Superior temporal gyrus (tissue), 1 donor: ENCODE results near the gene GNB2.
"Not testable (repeated sequence)": the region's sequence is repeated elsewhere in the genome, so short reads cannot be mapped to it uniquely, and the experiment has no call there.

ENCODE experiments used
- DNase-seq: peaks from one replicate; pipeline ENCODE4 v3.0.0-alpha.2; 2016; ENCODE audit errors: extremely low spot score

The GNB2 gene

GRCh38 chr7:100662194-100662776, 11.3 kb upstream of the GNB2 start:
- DNase-seq = not testable (repeated sequence)

GRCh38 chr7:100665168-100665726, 8.3 kb upstream of the GNB2 start:
- no peak for DNase-seq

GRCh38 chr7:100667331-100668068, 6.0 kb upstream of the GNB2 start:
- DNase-seq = no peak

GRCh38 chr7:100668069-100668449, 5.5 kb upstream of the GNB2 start:
- no peak for DNase-seq

- not testable (repeated sequence) for DNase-seq
Measured at GRCh38 chr7:100669106-100669505, 4.4 kb upstream of the GNB2 start.

GRCh38 chr7:100670074-100670473, 3.5 kb upstream of the GNB2 start:
- no peak for DNase-seq

GRCh38 chr7:100671353-100672327, 1.9 kb upstream of the GNB2 start:
- no peak for DNase-seq

GRCh38 chr7:100673942-100674410, 436 bp downstream of the GNB2 start:
- DNase-seq = no peak

GRCh38 chr7:100674411-100675104, 1.0 kb downstream of the GNB2 start:
- DNase-seq = no peak

- DNase-seq = no peak
Measured at GRCh38 chr7:100675105-100675451, 1.5 kb downstream of the GNB2 start.

GRCh38 chr7:100675581-100676350, 2.2 kb downstream of the GNB2 start:
- peak; percentile 67 for DNase-seq

- no peak for DNase-seq
Measured at GRCh38 chr7:100676501-100677306, 3.2 kb downstream of the GNB2 start.

- no peak for DNase-seq
Measured at GRCh38 chr7:100677308-100678267, 4.0 kb downstream of the GNB2 start.

GRCh38 chr7:100678291-100678984, 4.9 kb downstream of the GNB2 start:
- DNase-seq = no peak

GRCh38 chr7:100679129-100679926, 5.8 kb downstream of the GNB2 start:
- no peak for DNase-seq

- no peak for DNase-seq
Measured at GRCh38 chr7:100679927-100680575, 6.5 kb downstream of the GNB2 start.
